Cardiac fibroblast (primary cell): ENCODE data around the gene UBE2S.

Experiments
- DNase-seq, 2 donors: peaks; one replicate each; pipeline versions ENCODE4 v3.0.0 to v3.0.0-alpha.2; 2010; ENCODE audit warnings: low read depth in 2 of 2
- H3K4me3 ChIP-seq, 2 donors: replicated peaks in 1 of 2; 1 replicate in 1 of 2; 2 replicates in 1 of 2; pipeline ENCODE4 v1.5.1; 2011; ENCODE audit warnings: low read depth in 2 of 2, low read length in 2 of 2, mild to moderate bottlenecking in 2 of 2, moderate library complexity in 1 of 2
- CTCF ChIP-seq: IDR thresholded peaks from one replicate; pipeline ENCODE4 v1.5.1; 2011; ENCODE audit warnings: low read depth, mild to moderate bottlenecking, low read length, inconsistent platforms

UBE2S gene

GRCh38 chr19:55392820-55393761 is 14.5 kb downstream of the UBE2S start:
- no peak overlapping the region for H3K4me3 ChIP-seq
- TF ChIP-seq CTCF: no peak
- no peak for DNase-seq

- no peak overlapping the region for H3K4me3 ChIP-seq
- no peak for TF ChIP-seq CTCF
- DNase-seq: no peak
Measured at GRCh38 chr19:55391702-55392615, 15.6 kb downstream of the UBE2S start.

GRCh38 chr19:55391191-55391670 is 16.4 kb downstream of the UBE2S start:
- no peak overlapping the region for H3K4me3 ChIP-seq
- no peak for DNase-seq
- no peak for TF ChIP-seq CTCF

- H3K4me3 ChIP-seq: no peak overlapping the region
- DNase-seq: no peak
- no peak for TF ChIP-seq CTCF
Measured at GRCh38 chr19:55390461-55390880, 17.1 kb downstream of the UBE2S start.

GRCh38 chr19:55389386-55390317 is 17.9 kb downstream of the UBE2S start:
- no peak overlapping the region for H3K4me3 ChIP-seq
- no peak for TF ChIP-seq CTCF

More at GRCh38 chr19:55389386-55390317, 17.9 kb downstream of the UBE2S start:
- DNase-seq: no peak
